H1 (cell line): ENCODE results near the gene CES4A. TPM values are rescaled to one million over a fixed set of nuclear protein-coding genes. Genes with fewer than 3 reads are reported as not detected.
A peak's percentile ranks its signal among the peaks of the same experiment; 100 is the strongest.

Experiments used
- ASH2L ChIP-seq: fragments of 200-600, 300-600 bp; sonication (generic); IDR thresholded peaks from one replicate; pipeline ENCODE4 v1.7.1; 2017; ENCODE audit warnings: low read length
- BCL11A ChIP-seq, 2 experiments: IDR thresholded peaks; one replicate each; pipeline ENCODE4 v1.6.1; 2011; ENCODE audit warnings: low read depth in 2 of 2, low read length in 2 of 2, mild to moderate bottlenecking in 2 of 2
- CHD7 ChIP-seq: fragments of 300-600 bp; sonication (generic); IDR thresholded peaks from 2 replicates; pipeline ENCODE4 v1.7.1; 2012; ENCODE audit warnings: low read length, moderate library complexity, mild to moderate bottlenecking, inconsistent platforms; ENCODE audit not compliant: insufficient replicate concordance
- CTBP2 ChIP-seq: IDR thresholded peaks from 2 replicates; pipeline ENCODE4 v1.7.0; 2011; ENCODE audit warnings: borderline replicate concordance, mild to moderate bottlenecking, moderate library complexity, mixed read lengths, low read length; ENCODE audit not compliant: insufficient read depth, insufficient read length
- SAP30 ChIP-seq: fragments of 300-600 bp; sonication (generic); IDR thresholded peaks from 2 replicates; pipeline ENCODE4 v1.7.1; 2012; ENCODE audit warnings: low read length, moderate library complexity, mild to moderate bottlenecking, inconsistent platforms; ENCODE audit not compliant: insufficient read depth, insufficient replicate concordance
- TAF1 ChIP-seq: IDR thresholded peaks from 2 replicates; pipeline ENCODE4 v1.6.1; 2011; ENCODE audit warnings: mild to moderate bottlenecking, low read depth, low read length
- TEAD4 ChIP-seq: IDR thresholded peaks from 2 replicates; pipeline ENCODE4 v1.6.1; 2012; ENCODE audit warnings: low read depth, low read length, inconsistent platforms, mixed read lengths
- USF2 ChIP-seq: IDR thresholded peaks from 2 replicates; pipeline ENCODE4 v1.6.1; 2011; ENCODE audit warnings: low read length, improper control_type of control experiment
- polyA plus RNA-seq, 7 experiments: library from polyadenylated mRNA; depleted of rRNA in 3 of 7; stranded (reverse) in 5 of 7; unstranded in 2 of 7; fragments of >200 nt in 5 of 7; fragments of 200-250 nt in 2 of 7; gene quantifications; 1 replicate in 5 of 7; 2 replicates in 1 of 7; 4 replicates in 1 of 7; pipeline versions ENCODE4 v1.2.1 to v1.2.3, GENCODE V29; 2011 to 2013; ENCODE audit warnings: missing spikeins in 2 of 7, mixed read lengths in 2 of 7
- total RNA-seq: library from RNA; stranded (reverse); fragmentation: NEBNext Ultra II Directional; extraction: Animal tissue kit (Norgen Biotek cat#: 25700); gene quantifications from 2 replicates; pipeline ENCODE4 v1.2.1, GENCODE V29; 2021

The CES4A gene
- total and polyA plus RNA-seq, 2 of the 8 experiments (the other 6 are each of a cell fraction or from before 2014, with no cell fraction given) = 0.93 to 1.5 TPM

GRCh38 chr16:67000384-67001351, 12.3 kb downstream of the CES4A start (continued):
- no peak for TF ChIP-seq CHD7
- no peak for TF ChIP-seq TEAD4
- TF ChIP-seq SAP30 = no peak
- TF ChIP-seq TAF1 = no peak
- TF ChIP-seq ASH2L = peak; percentile 64
- no peak for TF ChIP-seq BCL11A (IDR thresholded peaks at IDR 0.05; ENCODE audit: low read depth in 2 of 2, low read length in 2 of 2)
- no peak for TF ChIP-seq USF2
- TF ChIP-seq CTBP2 = no peak
